Measurements from ENCODE around the gene TPRA1. TPM values are rescaled to one million over a fixed set of nuclear protein-coding genes. Genes with fewer than 3 reads are reported as not detected.

Gene TPRA1
- total RNA-seq = 30.2 and 46.0 TPM in 2 replicates

GRCh38 chr3:127590593-127591465 is at the start of gene TPRA1:
Gene TPRA1 (minus strand): TSS chr3:127590733. CDS start chr3:127580146, 10,587 bp downstream.

GRCh38 chr3:127628788-127629466 is 38.4 kb upstream of the TPRA1 start, which contains the start of gene PODXL2:
Gene PODXL2 (plus strand): TSS chr3:127629185. CDS start chr3:127629220, 35 bp downstream.

Other genes starting within 250 kb of the TPRA1 start
- 66.6 and 89.4 TPM in 2 replicates for gene MCM2, start 7.7 kb upstream of the TPRA1 start, total RNA-seq
- gene PODXL2, start 38.5 kb upstream of the TPRA1 start, total RNA-seq = 4.4 and 12.7 TPM in 2 replicates
- gene ABTB1, start 82.2 kb upstream of the TPRA1 start, total RNA-seq = 5.8 TPM in 2 replicates
- 37.7 and 41.6 TPM in 2 replicates for gene MGLL, start 231.8 kb upstream of the TPRA1 start, total RNA-seq